ENCODE measurements around the gene FAAP100.

Gene FAAP100

GRCh38 chr17:81556175-81556691 lies 4.1 kb upstream of the FAAP100 start:
- DNase-seq (ENCODE audit: low read depth in 2 of 2), result no peak

DNA sequence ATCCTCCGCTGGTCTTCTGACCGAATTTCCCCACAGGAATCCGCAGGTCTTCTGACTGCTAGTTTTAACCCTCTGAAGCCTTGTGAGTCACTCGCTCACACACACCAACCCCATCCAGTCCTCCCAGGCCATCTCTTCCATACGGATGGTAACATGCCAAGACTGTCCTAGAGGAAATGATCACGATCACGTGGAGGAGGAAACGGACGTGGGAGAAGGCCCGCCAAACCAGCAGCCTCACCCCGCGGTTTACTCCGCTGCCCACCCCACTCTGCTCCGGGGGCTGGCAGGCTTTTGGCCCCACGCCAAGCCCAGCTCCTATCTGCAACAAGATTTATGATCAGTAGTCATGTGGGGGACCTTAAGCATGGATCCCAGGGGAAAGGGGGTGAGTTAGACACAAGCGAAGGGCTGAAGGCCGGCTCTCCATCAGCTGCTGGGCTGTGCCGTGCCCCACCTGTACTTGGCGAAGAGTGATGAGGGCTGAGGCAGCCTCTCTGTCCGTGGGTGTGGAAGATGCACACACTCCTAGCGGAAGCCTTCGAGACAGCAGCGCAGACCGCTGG lies 1.5 kb upstream of the FAAP100 start:
- no peak for DNase-seq (ENCODE audit: low read depth in 2 of 2)

- DNase-seq (ENCODE audit: low read depth in 2 of 2), result peak; percentile 62 to 68
Measured at GRCh38 chr17:81553018-81553615, 964 bp upstream of the FAAP100 start.

- no peak for DNase-seq (ENCODE audit: low read depth in 2 of 2)
Measured at GRCh38 chr17:81551458-81552243, 502 bp downstream of the FAAP100 start.

DNA sequence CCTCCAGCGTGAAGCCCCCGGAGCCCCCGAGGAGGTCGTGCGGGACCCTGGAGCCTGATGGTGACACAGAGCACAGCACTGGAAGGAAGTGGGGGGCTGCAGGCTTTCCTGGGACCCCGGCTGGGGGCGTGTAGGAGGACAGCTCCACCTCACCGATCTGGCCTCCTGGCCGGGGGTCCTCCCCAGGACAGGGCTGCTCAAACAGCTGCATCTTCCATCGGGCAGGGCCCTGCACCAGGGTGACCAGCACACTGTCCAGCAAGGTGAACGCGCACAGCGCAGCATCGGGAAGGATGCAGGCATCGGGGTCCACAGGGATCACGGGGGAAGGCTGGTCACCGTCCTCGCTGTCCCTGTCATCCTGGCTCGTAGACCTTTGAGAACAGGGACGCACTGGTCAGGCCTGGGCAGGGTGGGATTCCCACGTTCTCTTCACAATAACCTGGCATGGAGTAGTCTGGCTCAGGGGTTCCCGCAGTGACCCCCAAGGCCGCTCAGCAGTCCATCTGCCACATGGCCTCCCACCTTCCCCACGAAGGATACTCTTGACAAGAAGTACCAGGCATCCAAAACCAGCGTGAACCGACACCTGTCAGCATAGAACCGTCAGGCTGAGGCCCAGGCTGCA lies 1.2 kb downstream of the FAAP100 start:
- DNase-seq (ENCODE audit: low read depth in 2 of 2), result no peak

DNA sequence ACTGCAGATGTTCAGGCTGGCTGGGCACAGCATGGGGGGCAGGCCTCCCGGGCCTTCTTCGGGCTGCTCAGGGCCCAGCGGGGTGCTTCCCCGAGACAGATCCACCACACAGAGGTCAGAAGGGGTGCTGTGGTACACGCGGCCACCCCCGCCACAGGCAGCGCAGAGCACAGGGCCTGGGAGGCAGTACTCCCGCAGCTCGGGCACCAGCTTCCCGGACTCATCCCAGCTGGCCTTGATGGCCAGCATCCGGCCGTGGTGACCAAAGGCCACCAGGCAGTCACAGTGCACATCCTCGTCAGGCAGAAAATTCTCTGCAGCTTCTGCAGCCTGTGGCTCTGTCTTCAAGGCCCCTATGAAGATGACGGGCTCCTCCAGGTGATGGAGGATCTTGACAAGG lies 1.9 kb downstream of the FAAP100 start:
- DNase-seq (ENCODE audit: low read depth in 2 of 2), result no peak

- no peak for DNase-seq (ENCODE audit: low read depth in 2 of 2)
Measured at GRCh38 chr17:81549826-81550225, 2.3 kb downstream of the FAAP100 start.

DNA sequence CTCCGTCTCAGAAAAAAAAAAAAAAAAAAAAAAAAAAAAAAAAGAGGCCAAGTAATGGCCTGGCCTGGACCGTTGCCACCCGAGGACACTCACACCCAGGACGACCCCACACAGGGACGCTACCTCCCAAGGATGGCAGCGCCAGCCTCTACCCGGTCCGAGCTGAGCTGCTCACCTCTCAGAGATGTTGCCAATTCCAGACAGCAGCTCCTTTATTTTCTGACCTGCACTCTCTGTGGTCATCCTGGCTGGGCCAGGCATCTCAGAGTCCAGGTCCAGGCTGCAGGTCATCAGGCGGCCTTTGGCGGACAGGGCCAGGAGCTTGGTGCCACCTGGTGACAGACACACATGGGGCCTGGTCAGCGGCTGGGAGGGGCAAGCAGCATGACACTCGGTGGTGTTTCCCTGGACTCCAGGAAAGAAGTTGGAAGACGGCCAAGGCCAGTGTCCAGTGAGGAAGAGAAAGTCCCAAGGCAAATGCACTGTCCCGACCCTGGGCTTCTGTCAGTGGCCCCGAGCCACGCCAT lies 3.1 kb downstream of the FAAP100 start:
- no peak for DNase-seq (ENCODE audit: low read depth in 2 of 2)

DNA sequence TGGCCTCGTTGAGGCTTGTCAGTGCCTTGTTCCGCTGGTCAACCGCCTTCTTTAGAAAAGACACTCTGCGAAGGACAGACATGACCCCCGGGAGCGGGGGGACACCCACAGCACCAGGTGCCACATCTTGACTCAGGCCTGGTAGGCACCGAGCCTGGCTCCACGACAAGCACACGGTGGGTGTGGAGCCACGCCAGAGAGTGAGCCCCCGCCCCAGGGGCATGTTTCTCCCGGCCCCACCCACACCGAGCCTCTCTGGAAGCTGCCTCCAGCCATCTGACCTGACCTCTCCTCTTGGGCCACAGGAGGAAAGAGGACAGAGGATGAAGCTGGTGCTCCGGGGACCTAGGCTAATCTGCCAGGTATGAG lies 4.6 kb downstream of the FAAP100 start:
- no peak for DNase-seq (ENCODE audit: low read depth in 2 of 2)

- DNase-seq (ENCODE audit: low read depth in 2 of 2), result no peak
Measured at GRCh38 chr17:81546906-81547613, 5.1 kb downstream of the FAAP100 start.

GRCh38 chr17:81545160-81545949 lies 6.8 kb downstream of the FAAP100 start:
- no peak for DNase-seq (ENCODE audit: low read depth in 2 of 2)

- DNase-seq (ENCODE audit: low read depth in 2 of 2), result no peak
Measured at GRCh38 chr17:81544281-81544974, 7.7 kb downstream of the FAAP100 start.

DNA sequence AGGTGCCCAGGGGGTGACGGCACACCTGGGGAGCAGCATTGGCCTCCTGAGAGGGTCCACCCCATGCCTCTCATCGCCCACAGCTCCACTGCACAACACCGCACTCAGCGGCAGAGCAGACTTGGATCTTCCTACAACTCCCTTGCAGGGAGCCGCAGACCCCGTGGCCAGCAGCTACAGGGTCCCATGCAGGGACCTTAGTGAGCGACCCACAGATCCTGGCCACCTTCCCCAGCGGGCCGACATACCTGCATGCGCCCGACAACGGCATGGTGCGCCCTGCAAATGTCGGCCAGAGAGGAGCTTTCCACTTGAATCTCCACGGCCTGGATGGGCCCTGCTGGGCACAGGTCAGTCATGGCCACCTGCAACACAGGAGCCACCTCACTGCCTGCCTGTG lies 8.4 kb downstream of the FAAP100 start:
- no peak for DNase-seq (ENCODE audit: low read depth in 2 of 2)

DNA sequence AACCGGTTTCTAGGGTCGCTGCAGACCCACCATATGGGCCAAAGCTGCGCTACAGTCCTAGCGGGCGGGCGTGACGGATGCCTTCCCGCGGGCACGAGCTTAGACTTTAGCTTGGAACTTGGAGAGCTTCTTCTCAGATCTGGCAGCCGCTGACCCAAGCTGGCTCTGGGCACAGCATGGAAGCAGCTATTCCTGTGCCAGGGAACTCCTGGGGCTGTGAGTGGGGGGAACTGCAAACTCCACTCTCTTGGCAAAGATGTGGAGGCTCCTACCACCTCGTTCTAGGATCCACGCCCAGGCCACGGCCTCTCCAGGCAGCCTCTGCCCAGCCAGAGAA lies 8.8 kb downstream of the FAAP100 start:
- no peak for DNase-seq (ENCODE audit: low read depth in 2 of 2)

GRCh38 chr17:81542431-81543338 lies 9.5 kb downstream of the FAAP100 start:
- no peak for DNase-seq (ENCODE audit: low read depth in 2 of 2)

DNA sequence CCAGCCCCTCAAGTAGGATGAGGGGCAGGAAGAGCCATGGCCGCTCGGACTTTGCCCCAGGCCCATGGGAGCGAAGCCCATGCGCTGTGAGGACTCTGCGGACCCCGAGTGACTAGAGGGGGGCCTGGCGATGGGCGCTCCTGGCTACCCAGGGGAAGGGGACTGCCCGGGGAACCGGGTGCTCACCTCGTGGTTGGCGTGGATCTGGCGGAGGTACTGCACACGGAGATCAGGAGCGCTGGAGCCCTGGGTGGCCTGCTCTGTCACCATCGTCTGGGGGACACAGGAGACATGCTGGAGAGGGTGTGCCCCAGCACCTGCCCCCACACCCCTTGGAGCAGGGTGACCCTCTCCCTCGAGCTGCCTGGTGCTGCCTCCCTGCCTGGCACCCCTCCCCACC lies 11.0 kb downstream of the FAAP100 start:
- DNase-seq (ENCODE audit: low read depth in 2 of 2), result no peak

GRCh38 chr17:81540676-81541027 lies 11.5 kb downstream of the FAAP100 start:
- no peak for DNase-seq (ENCODE audit: low read depth in 2 of 2)

DNA sequence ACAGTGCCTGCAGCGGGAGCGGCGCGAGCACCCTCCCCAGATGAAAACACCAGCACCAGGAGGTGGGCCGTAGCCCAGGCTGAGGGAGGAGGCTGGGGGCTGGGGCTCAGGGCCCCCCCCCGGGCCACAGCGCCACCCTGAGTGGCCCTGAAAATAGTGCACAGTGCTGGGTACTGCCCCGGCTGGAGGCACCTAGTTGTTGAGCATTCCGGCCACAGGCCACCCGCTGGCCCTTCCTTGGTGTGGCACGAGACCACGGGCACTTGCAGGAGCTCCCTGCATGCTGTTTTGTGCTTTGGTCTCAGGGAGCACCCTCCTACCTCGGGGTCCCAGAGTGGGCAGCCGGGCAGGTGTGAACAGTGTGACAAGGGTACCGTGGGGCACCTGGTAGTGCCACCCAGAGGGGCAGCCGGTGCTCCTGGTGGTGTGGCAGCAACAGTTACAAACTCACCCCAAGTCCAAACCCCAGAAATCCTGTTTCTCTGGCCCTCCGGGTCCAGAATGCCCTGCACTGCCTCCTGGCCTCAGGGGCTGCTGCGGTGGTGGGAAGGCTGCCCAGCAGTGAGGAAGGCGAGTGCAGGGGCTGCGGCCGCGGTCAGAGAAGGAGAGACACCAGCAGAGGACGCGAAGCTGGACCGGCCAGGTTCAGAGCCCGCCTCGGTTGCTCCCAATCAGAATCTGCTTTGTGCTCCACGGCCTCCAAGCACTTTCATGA lies 12.0 kb downstream of the FAAP100 start:
- no peak for DNase-seq (ENCODE audit: low read depth in 2 of 2)

DNA sequence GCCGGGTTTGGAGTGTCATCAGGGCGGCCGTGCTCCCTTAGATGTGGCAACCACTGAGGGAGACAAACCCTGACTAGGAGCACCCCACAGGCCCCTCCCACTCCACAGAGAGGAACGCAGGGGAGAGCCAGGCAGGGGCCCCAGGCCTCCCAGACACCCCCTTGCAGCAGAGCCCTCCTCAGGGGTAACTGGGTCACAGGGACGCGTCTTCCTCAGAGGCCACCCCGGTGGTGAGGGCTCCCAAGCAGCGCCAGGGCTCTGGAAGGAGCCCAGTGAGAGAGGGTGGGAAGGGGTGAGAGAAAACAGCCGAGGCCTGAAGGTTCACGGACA lies 12.6 kb downstream of the FAAP100 start:
- no peak for DNase-seq (ENCODE audit: low read depth in 2 of 2)

Data from stimulated activated CD8-positive, alpha-beta memory T cell treated with anti-CD3 and anti-CD28 coated beads, Interleukin-7, amount 100 ng/mL, for 4 hours (primary cell).